HT1080 (cell line): ENCODE measurements around the gene WDFY3. TPM values are rescaled to one million over a fixed set of nuclear protein-coding genes. Genes with fewer than 3 reads are reported as not detected.
"Not testable (repeated sequence)": the region's sequence is repeated elsewhere in the genome, so short reads cannot be mapped to it uniquely, and the experiment has no call there.

Source experiments
- DNase-seq: peaks from one replicate; pipeline ENCODE4 v3.0.0-alpha.2; 2015; ENCODE audit warnings: low read depth
- total RNA-seq: library from RNA; depleted of rRNA; stranded (reverse); fragments of >200 nt; shearing (Covaris generic); gene quantifications from 2 replicates; pipeline ENCODE4 v1.2.3, GENCODE V29; 2014

Gene WDFY3
- total RNA-seq, 1 experiment from 2014 or later: 24.3 TPM

DNA sequence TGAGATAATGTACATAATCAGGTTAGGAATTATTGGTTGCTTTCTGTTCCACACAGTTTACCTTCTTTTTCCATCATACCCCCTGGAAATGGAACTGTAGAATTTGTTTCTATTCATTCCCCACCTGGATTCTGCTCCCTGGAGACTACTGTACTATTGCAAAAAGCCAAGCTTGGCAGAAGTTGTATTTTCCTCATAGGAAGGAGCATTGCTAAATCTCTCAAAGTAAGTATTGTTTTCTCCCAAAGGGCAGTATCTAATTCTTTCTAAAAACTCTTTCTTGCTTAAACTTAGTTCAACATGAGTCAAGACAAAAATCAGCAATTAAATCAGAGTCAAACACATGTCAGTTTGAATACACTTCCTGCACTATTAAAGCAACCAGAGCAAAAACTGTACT is 247.4 kb downstream of the WDFY3 start:
- DNase-seq: no peak

DNA sequence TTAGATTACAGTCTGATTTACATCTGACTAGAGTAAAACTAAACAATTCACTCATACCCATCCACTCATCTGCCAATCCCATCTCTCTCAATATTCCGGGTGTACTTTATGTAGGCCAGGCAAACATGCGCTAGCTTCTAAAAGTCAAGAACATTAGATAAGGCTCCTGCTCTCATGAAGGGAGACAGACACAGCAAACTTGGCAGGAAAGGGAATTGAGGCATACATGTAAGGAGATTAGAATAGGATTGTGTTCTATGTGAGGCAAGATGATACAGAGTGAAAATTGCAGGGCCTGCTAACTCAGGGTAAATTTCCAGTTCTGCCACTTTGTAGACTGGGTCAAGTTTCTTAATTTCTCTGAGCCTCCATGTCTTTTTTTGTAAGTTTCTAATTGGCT is 247.8 kb downstream of the WDFY3 start:
- no peak for DNase-seq

DNA sequence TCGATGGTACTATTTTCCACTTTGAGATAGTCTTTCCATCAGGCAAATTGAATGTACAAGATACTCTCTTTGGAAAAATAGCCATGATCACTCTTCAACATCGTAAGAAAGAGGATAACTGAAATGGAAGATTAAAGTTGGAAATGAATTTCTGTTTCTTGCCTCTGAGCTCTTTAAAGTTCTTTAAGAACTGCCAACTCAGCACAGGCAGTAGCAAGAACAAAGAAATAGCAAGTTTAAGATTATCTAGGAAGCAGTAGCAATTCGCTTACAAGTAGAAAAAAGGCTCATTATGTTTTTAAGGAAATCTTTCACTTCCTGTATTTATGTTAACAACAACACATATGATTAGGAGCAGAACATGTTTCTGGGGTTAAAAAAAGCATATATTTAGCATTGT is 255.9 kb downstream of the WDFY3 start:
- DNase-seq: no peak

DNA sequence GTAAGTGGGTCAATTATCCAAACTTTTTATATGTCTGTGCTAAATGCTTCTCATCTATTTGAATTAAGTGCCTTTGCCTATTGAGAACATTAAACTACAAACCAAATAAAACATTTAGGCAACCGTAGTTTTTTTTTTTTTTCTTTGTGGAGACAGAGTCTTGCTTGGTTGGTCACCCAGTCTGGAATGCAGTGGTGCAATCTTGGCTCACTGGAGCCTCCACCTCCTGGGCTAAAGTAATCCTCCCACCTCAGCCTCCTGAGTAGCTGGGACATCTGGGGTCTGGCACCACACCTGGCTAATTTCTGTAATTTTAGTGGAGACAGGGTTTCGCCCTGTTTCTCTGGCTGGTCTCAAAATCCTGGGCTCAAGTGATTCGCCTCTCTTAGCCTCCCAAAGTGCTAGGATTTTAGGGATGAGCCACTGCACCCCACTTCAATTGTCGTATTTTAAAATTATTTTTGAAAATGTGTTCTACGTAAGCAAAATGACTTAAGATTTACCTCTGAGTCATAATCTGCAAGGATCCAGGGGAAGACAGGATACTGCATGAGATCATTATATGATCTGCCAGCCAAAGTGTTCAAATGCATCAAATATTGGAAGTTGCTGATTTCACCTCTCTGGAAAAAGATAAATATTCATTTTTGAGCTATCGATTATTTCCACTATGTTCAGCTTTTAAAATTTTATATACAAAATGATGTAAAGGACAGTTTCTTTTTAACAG is 257.9 kb downstream of the WDFY3 start:
- DNase-seq: peak; percentile 7

DNA sequence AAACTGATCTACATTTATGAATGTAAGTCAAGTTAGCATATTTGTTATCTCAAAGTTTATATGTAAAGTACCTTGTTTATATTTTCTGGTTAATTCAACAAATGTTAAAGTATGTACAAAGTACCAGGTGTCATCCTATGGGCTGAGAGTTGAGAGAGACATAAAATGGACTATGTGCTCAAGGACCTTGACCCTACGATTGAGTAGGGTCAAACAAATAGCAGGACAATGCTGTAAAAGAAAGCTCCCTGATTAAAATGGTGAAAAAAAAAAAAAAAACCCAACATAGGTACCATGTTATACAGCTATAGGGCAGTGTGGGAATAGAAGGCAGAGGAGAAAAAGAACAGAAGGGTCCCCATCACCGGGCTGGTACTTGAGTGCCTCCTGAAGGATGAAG is 260.2 kb downstream of the WDFY3 start:
- DNase-seq: no peak

DNA sequence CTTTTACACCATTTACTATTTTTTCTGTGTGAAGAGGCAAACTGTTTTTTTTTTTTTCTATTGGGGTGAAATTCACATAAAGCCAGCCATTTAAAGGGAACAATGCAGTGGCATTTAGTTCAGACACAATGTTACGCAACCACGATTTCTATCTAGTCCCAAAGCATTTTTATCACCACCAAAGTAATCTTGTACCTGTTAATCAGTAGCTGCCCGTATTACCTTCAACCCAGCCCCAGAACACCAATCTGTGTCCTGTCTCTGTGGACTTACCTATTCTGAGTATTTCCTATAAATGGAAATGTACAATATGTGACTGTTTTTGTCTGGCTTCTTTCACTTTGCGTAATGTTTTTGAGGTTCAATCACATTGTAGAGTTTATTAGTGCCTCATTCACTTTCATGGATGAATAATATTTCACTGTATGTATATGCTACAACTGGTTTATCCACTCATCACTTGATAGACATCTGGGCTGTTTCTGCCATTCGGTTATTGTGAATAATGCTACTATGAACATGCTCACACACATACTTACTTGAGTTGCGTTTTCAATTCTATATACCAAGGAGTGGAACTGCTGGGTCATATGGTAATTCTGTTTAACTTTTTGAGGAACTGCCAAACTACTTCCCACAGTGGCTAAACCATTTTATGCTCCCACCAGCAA is 267.4 kb downstream of the WDFY3 start:
- DNase-seq: no peak

DNA sequence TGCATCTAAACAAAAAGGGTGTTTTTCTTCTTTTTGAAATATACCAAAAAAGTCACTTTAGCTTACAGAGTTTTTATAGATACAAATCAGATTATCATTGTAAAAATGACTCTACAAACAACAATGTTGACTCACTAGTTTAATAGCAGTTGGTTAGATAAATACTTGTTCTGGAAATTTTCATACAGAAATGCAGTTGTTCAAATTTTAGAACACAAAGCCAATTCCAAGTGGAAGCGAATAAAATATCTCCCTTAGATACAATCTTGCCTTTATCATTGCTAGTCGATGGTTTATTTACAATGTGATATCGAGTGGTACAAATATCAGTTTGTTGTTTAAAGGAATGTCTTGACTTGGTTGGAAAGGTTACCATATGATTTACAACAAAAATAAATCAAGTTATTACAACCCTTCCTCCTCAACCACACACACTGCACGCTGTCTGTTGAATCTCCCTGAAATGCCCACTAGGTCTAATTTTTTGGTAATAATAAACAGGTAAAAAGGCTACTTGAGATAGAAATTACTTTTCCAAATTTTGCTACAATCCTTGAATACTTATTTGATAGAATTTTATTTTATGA is 268.8 kb downstream of the WDFY3 start:
- DNase-seq: no peak

DNA sequence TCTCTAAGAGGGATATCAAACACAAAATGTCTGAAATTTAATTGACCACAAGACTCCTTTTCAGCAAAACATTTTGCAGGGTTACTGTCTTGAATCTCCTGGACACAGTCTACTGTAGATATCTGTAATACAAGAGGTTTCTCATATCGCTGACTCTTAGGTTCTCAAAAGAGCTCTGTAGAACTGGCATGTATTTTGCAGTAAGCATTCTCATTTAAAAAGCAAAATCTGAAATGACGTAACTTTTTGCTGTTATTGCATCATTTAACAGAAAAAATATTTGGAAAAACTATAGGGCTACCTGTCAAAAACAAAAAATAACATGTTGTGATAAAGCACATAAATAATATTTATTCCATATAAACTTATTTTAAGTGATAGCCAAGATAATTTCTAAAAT is 269.3 kb downstream of the WDFY3 start:
- no peak for DNase-seq

DNA sequence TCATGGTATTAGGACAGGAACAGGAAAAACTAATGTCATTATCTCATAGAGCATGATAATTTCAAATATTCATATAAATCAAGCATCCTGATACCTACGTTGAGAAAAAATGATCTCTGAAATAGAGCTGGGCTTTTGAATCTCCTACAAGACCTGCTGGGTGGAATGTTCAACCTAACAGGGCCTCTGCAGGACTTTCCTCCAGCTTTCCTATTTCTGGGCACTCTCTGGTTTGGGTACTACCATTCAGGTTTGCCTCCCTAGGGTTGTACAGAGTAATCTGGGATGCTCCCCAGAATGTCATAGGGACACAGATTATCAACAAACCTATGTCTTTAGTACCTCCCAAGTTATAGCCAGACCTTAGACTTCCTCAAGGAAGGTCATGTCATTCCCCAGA is 274.7 kb downstream of the WDFY3 start:
- no peak for DNase-seq

DNA sequence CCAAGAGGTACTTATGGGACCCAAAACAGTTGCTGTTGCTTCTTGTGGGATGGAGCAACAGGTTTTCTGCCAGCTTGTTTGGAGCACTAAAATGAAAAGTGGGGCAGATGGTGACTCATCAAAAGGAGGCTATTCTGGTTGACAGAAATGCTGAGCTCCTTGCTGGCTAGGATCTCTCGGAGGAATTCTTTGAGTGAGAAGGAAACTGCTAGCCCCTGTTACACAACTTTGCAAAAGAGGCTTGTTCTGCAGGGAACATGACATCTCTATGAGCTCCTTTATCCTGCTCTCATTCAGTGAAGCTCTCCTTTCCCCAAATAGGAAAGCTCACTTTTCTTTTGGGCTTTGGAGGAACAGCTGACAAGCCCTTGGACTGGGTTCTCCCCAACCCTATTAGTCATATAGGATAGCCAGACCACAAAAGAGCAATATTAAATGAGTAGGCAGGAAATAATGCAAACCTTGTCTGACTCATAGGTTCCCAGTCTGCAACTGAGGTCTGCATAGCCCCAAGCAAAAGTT is 275.3 kb downstream of the WDFY3 start:
- DNase-seq: peak; percentile 97

DNA sequence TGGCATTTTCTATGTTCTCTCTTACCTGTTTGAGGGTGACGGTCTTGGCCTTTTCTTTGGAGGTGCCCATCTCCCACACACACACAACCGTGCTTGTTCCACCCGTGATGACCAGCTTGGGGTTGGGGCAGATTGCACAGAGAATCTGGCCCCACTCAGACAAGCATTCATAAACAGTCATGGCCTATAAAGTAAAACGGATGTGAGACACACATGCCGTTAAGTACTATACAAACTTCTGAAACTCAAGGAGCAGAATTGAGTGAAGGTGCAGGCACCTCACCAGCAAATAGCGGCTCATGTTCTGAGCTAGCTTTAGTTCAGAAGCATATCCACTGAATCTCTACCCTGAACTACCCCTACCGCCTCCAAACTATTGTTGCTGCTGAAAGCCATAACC is 276.0 kb downstream of the WDFY3 start:
- peak; percentile 64 for DNase-seq

DNA sequence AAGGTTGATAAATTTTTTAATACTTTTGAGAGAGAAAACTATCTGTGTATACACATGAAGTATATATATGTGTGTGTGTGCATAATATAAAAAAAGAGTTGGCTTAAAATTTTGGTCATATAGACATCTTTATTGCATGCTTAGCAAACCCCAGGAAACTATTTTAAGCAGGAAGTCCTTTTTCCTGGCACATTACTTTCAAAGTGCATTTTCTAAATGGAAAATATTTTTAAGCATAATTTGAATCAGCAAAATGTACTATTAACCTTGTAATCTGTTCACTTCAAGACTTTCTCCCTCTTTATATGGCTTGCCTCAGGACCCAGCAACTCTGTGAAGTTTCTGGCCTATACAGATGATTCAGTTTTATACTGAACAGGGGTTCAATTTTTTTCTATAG is 277.3 kb downstream of the WDFY3 start:
- DNase-seq: no peak

DNA sequence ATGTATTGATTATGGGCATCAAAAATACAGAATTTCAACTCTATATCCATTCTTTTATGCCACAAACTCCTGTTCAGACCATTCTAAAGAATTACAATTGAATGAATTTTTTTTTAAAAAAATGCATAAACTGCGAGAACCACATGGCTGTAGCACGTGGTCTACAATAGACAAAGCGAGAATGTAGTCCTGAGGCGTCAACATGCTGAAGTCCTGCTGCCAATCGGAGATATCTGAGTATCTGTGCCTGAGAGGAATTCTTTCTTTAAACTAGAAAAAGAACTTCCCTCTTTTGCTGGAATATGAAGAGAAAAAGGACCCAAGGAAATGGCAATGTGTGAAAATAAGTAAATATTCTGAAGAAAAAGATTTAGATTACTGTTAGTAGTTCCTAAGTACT is 277.9 kb downstream of the WDFY3 start:
- DNase-seq: no peak

DNA sequence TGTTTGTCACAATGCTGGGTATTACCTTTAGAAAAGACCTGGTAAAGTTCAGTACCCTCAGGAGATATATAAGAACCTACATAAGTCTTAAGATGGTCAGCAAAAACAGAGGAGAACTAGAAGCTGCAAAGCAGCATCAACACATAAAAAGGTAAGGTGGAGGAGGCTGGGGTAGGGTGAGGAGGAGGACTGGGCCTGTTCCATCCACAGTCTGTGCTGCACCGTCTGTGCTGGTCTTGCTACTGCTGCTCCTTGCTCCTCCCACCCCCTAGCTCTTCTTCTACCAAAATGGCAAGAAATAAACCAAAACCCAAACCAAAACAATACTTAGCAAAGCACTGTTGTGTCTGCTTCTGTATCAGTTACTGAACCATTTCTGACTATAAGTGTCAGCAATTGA is 281.4 kb downstream of the WDFY3 start:
- no peak for DNase-seq

DNA sequence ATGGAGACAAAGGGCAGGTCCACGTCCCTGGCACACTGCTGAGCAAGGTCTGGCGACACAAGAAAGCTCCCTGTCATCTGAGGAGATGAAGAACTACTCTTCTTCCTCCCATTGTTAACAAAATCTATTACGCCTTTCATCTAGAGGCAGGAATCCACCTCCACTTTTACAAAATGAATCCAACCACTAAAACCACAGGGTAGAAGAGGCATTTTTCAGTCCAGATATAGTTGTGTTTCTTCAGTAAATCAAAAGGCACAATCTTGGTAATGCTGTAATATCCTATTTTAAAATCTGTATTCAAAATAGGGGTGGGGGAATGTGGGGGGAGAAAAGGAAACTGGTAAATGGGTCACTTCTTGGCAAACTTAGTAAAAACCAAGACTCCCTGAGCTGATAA is 282.1 kb downstream of the WDFY3 start:
- no peak for DNase-seq

DNA sequence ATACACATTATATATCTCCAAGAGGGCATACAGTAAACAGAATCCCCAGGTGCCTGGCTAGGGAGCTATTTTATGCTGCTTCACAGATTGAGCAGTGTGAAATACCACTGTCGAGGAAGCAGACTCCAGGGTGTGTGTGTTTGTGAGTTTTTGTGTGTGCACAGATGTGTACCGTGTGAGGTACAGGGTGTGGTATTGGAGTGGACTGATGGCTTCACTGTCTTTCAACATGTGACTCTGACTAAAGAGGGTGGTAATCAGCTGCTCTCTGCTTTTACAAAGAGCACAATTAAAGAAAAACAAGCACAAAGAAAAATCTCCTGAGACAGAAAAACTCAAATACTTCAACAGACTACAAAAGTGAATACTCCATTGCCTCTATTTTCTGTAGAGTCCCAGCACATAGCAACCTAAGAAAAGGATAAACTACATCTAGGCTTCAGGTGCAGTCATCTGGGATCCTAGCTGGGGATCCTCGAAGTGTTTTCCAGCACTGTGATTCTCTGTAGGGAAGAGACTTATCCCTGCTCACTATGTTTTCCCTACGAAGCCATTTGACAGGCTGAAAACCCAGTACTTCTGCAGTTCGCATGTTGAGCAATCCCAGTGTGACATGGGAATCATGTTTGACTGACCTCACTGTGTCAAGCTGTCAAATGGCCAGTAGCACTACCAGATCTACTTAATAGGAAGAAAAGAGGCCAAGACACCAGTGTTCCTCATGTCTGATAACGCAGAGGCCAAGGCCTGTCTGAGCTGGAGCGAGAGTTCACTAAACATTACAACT is 283.2 kb downstream of the WDFY3 start:
- DNase-seq: no peak

DNA sequence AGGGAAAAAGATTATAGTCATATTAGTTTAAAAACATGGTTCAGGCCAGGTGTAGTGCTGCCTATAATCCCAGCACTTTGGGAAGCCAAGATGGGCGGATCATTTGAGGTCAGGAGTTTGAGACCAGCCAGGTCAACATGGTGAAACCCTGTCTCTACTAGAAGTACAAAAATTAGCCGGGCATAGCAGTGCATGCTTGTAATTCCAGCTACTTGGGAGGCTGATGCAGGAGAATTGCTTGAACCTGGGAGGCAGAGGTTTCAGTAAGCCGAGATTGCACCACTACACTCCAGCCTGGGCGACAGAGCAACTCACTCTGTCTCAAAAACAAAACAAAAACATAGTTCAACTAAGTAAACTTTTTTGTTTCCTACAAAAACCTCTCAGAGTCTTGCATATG is 283.8 kb downstream of the WDFY3 start:
- DNase-seq: not testable (repeated sequence)

DNA sequence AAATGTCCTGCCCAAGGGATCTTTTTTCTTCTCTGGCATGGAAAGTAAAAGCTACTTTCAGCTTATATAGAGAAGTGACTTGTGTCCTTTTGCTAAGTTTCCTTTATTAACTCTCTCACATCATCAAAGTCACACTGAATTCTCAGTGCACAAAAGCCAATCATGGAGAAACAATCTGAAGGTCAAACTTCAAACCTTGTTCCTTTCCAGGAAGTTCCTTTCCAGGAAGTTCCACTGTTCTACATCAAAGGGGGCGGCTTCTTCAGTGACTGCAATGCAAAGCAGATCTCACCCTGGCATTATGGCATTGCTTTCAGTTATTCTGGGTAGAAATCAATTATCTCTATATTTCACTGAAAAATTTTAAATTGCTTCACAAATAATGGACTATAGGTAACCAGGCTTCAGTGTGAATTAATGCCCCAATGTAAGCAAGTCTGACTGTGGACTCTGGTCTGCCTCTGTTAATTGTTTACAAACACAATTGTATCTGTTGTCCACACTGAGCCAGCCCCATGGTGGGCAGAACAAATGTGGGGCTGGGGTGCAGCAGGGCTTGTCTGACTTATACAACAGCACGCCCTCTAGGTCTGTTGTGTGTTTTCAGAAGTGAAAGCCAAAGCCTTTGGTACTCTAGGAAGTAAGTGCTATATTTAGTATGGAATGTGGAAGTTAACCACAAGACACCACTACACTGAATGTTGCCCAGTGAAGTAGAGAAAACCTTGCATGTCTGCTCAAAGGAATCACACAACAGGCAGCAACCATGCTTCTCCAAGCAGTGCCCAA is 284.8 kb downstream of the WDFY3 start:
- DNase-seq: peak; percentile 75

DNA sequence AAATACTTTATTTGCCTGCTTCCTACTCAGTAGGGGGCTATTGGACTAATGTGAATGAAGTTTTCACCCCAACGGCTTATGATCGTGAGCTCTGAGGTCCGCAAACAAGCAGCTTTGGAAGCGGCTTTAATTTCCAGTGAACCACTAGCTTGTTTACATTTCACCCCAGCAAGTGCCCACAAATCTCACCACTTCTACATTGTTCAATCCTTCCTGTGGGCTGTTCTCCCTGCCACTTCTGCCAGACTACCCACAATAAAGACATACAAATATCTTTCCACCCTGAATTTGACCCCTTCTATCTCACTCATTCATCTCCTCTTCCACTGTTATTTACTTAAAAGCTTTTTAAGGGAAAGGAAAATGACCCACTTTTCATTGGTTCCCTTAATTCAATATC is 285.5 kb downstream of the WDFY3 start:
- DNase-seq: no peak

DNA sequence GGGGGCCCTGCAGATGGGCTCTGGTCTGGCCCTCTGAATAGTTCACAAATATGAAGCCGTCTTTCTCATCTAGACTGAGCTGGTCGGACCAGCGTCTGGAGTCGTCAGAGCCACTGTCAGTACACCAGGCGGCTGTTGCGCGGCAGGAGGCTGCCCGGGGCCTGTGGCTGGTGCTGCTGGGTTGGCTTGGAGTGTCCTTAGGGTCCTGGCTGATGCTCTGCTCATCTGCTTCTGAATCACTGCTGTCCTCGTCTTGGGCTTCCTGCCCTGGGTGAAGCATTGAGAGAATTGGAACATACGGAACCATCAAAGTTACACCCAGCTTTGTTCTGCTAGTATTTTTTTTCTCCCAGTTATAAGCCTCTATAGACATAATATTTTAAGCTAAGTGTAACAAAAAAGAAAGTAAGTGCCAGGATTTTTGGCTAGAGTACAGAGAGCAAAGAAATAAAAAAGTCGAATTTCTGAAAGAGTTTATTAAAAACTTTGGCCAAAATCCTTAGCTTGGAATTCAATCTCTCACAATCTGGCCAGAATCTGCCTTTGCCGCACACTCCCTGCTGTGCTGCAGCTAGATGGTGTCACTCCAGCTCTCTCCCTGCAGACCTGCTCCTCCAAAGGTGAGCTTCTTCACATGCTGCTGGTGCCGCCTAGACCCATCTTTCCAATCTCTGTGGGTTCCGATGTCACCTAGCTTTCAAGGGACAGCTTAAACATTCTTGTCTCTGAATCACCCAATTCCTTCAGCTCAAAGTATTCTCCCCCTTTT is 287.3 kb downstream of the WDFY3 start:
- no peak for DNase-seq
